Endothelial cell of hepatic sinusoid (primary cell): ENCODE measurements around the gene MRPL39.

ENCODE experiments used
- in situ Hi-C: cut with HindIII; loops from 2 replicates; pipeline ENCODE4 v1.10.0; 2017; ENCODE audit warnings: low sequenced_read_pairs

The MRPL39 gene

GRCh38 chr21:25569711-25570110 lies 37.6 kb downstream of the MRPL39 start:
- in situ Hi-C loops, result no loop called here

GRCh38 chr21:25569084-25569483 lies 38.2 kb downstream of the MRPL39 start:
- in situ Hi-C loops, result no loop called here

GRCh38 chr21:25568246-25568645 lies 39.0 kb downstream of the MRPL39 start:
- in situ Hi-C loops, result no loop called here

- in situ Hi-C loops, result no loop called here
These were observed 39.8 kb downstream of the MRPL39 start for GRCh38 chr21:25567472-25567871.

- in situ Hi-C loops, result no loop called here
These were observed 40.6 kb downstream of the MRPL39 start for GRCh38 chr21:25566645-25567044.

- in situ Hi-C loops, result no loop called here
These were observed 41.7 kb downstream of the MRPL39 start for GRCh38 chr21:25565272-25566211.

GRCh38 chr21:25564349-25564948 lies 42.8 kb downstream of the MRPL39 start:
- in situ Hi-C loops, result no loop called here

GRCh38 chr21:25563361-25564116 lies 43.7 kb downstream of the MRPL39 start:
- in situ Hi-C loops, result no loop called here

GRCh38 chr21:25562660-25563059 lies 44.6 kb downstream of the MRPL39 start:
- in situ Hi-C loops, result no loop called here

- in situ Hi-C loops, result no loop called here
These were observed 45.3 kb downstream of the MRPL39 start for GRCh38 chr21:25561668-25562641.

- in situ Hi-C loops, result no loop called here
These were observed 46.4 kb downstream of the MRPL39 start for GRCh38 chr21:25560891-25561290.

GRCh38 chr21:25560271-25560685 lies 47.0 kb downstream of the MRPL39 start:
- in situ Hi-C loops, result no loop called here

- in situ Hi-C loops, result no loop called here
These were observed 47.5 kb downstream of the MRPL39 start for GRCh38 chr21:25559746-25560145.

- in situ Hi-C loops, result no loop called here
These were observed 49.2 kb downstream of the MRPL39 start for GRCh38 chr21:25558123-25558522.

- in situ Hi-C loops, result no loop called here
These were observed 50.1 kb downstream of the MRPL39 start for GRCh38 chr21:25557180-25557579.

GRCh38 chr21:25556091-25556490 lies 51.2 kb downstream of the MRPL39 start:
- in situ Hi-C loops, result no loop called here

- in situ Hi-C loops, result no loop called here
These were observed 51.8 kb downstream of the MRPL39 start for GRCh38 chr21:25555492-25555891.

- in situ Hi-C loops, result no loop called here
These were observed 54.4 kb downstream of the MRPL39 start for GRCh38 chr21:25552856-25553255.

GRCh38 chr21:25551569-25551968 lies 55.7 kb downstream of the MRPL39 start:
- in situ Hi-C loops, result no loop called here

- in situ Hi-C loops, result no loop called here
These were observed 56.7 kb downstream of the MRPL39 start for GRCh38 chr21:25550352-25551120.
